Inferior parietal cortex (tissue), 1 donor: ENCODE results near the gene CTAGE4.
"Not testable (repeated sequence)": the region's sequence is repeated elsewhere in the genome, so short reads cannot be mapped to it uniquely, and the experiment has no call there.

Source experiments
- DNase-seq: peaks from one replicate; pipeline ENCODE4 v3.0.0-alpha.2; 2016; ENCODE audit errors: extremely low spot score

CTAGE4 gene

GRCh38 chr7:144217200-144217599, 33.9 kb downstream of the CTAGE4 start:
- DNase-seq = not testable (repeated sequence)

- not testable (repeated sequence) for DNase-seq
Measured at GRCh38 chr7:144218581-144218980, 35.3 kb downstream of the CTAGE4 start.

GRCh38 chr7:144219149-144219548, 35.9 kb downstream of the CTAGE4 start:
- DNase-seq = not testable (repeated sequence)

DNA sequence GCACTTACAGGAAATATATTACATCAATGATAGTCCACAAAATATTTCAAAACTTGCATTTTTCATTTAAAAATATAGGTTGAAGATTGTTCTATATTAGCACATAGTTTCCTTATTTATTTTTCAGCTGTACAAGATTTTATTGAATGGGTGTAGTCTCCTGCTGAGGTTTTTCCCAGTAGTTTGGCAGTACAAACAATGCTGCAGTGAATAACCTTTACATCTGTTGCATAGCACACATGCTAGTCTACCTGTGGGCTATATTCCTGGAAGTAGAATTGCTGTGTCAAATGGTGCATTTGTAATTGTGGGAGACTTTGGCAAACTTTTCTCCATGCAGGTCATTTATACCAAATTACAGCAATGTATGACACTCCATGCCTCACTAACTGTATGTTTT, 37.3 kb downstream of the CTAGE4 start:
- DNase-seq = not testable (repeated sequence)

DNA sequence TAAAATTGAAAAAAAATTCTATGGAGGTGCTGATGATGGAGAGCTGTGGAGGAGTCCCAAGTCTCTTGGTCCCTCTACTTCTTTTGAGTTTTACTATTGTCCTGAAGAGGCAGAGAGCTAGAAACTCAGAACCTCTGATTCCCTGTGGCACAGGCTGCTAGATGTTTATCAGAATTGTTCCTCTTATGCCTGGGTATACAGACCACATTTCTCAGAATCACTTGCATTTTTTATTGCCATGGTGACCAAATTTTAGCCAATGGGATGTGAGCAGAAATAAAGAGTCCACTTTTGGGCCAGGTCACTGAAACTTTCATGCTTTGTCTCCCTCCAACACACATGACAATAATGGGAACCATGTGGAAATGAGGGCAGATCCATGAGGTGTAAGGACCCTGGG, 40.4 kb downstream of the CTAGE4 start:
- not testable (repeated sequence) for DNase-seq

GRCh38 chr7:144226866-144227265, 43.6 kb downstream of the CTAGE4 start:
- not testable (repeated sequence) for DNase-seq

DNA sequence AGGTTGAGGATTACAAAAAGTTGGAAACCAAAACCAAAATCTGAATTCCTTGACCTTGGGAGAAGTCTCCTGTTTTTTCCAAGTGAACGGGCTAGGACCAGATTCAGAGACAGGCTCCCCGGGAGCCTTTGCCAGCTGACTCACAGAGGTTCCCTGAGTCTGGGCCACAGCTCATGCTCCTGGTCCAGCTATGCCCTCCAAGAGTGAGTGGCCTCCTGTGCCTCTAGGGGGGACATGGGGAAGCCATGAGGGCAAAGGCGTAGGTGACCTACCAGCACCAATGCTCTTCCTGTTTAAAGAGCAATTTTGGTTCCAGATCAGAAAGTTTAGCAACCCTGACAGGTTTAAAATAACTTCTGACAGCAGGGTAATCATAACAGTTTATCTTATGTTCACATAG, 45.5 kb downstream of the CTAGE4 start:
- not testable (repeated sequence) for DNase-seq

- DNase-seq = not testable (repeated sequence)
Measured at GRCh38 chr7:144231027-144231426, 47.8 kb downstream of the CTAGE4 start.

- DNase-seq = not testable (repeated sequence)
Measured at GRCh38 chr7:144233039-144233438, 49.8 kb downstream of the CTAGE4 start.
